Measurements from ENCODE around the gene SELENOH.

DNA sequence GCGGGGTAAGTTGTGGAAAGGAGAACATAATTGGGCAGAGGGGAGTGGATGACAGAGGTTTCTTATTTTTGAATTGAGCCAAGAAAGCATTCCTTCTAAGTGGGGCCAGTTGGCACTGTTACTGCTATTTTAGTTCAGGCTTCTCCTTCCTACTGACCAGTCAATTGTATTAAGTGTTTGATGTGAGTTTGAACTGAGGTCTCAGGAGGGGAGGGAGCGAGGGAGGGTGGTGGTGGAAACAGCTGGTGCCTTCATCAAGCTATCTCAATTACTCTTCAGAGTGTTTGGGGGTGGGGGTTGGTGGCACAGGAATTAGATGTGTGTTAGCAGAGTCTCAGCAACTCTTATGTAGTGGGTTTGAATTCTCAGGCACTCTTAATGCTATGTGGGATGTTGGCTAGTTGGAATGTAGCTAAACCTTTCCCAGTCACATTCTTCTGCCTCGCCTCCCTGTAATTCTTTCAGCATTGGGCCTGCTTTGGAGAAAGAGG lies 34.8 kb downstream of the SELENOH start:
- no peak for TF ChIP-seq ATF3 (IDR thresholded peaks at IDR 0.05; ENCODE audit: insufficient read depth, low read depth, low read length)
- TF ChIP-seq, protein P1, sequence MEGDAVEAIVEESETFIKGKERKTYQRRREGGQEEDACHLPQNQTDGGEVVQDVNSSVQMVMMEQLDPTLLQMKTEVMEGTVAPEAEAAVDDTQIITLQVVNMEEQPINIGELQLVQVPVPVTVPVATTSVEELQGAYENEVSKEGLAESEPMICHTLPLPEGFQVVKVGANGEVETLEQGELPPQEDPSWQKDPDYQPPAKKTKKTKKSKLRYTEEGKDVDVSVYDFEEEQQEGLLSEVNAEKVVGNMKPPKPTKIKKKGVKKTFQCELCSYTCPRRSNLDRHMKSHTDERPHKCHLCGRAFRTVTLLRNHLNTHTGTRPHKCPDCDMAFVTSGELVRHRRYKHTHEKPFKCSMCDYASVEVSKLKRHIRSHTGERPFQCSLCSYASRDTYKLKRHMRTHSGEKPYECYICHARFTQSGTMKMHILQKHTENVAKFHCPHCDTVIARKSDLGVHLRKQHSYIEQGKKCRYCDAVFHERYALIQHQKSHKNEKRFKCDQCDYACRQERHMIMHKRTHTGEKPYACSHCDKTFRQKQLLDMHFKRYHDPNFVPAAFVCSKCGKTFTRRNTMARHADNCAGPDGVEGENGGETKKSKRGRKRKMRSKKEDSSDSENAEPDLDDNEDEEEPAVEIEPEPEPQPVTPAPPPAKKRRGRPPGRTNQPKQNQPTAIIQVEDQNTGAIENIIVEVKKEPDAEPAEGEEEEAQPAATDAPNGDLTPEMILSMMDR (IDR thresholded peaks at IDR 0.05; ENCODE audit: control extremely low read depth in 1 of 3, insufficient read depth in 1 of 3, low read depth in 1 of 3, low read length in 3 of 3): no peak
